ENCODE data around the gene WIPF3.

Gene WIPF3

GRCh38 chr7:29906200-29907022, 100.1 kb downstream of the WIPF3 start:
- Histone ChIP-seq H3K79me2 (ENCODE audit: insufficient read depth, low read length) (no peaks in the 10 kb centered on the region), H3K27me3 (ENCODE audit: insufficient read depth, low read length, poor library complexity, severe bottlenecking) (no peaks in the 10 kb centered on the region), H3K9ac (ENCODE audit: low read depth, low read length, poor library complexity, severe bottlenecking) (no peak overlapping the region), H3K4me3 (ENCODE audit: low read length, poor library complexity, severe bottlenecking) (no peak overlapping the region), H3K4me1 (ENCODE audit: insufficient read depth, low read length, poor library complexity, severe bottlenecking) (no peaks in the 10 kb centered on the region), H3F3A (ENCODE audit: low read depth) (no peaks in the 10 kb centered on the region), H3K4me2 (ENCODE audit: low read depth, low read length, poor library complexity, severe bottlenecking) (no peak overlapping the region), H3K36me3 (ENCODE audit: insufficient read depth, low read length) (no peaks in the 10 kb centered on the region), H3K9me2 (replicated peaks; ENCODE audit: low read depth, low read length) (no peaks in the 10 kb centered on the region), H4K20me1 (ENCODE audit: insufficient read depth, low read length, poor library complexity, severe bottlenecking) (no peaks in the 10 kb centered on the region), H3K9me3 (ENCODE audit: insufficient read depth, low read depth, low read length) (peaks cover 13% of the 10 kb centered on the region; the same call in 1 of the 2 replicates), H2AFZ (ENCODE audit: low read length) (no peak overlapping the region)
- TF ChIP-seq EZH2phosphoT487 (IDR thresholded peaks at IDR 0.05; ENCODE audit: borderline replicate concordance): no peak
- TF ChIP-seq CTCF (conservative IDR thresholded peaks at IDR 0.05; ENCODE audit: low read length): no peak

- Histone ChIP-seq H3K27me3 (ENCODE audit: insufficient read depth, low read length, poor library complexity, severe bottlenecking) (no peaks in the 10 kb centered on the region), H3K9me2 (replicated peaks; ENCODE audit: low read depth, low read length) (no peaks in the 10 kb centered on the region), H2AFZ (ENCODE audit: low read length) (no peak overlapping the region), H3K4me2 (ENCODE audit: low read depth, low read length, poor library complexity, severe bottlenecking) (no peak overlapping the region), H4K20me1 (ENCODE audit: insufficient read depth, low read length, poor library complexity, severe bottlenecking) (no peaks in the 10 kb centered on the region), H3F3A (ENCODE audit: low read depth) (no peaks in the 10 kb centered on the region), H3K4me1 (ENCODE audit: insufficient read depth, low read length, poor library complexity, severe bottlenecking) (no peaks in the 10 kb centered on the region), H3K9ac (ENCODE audit: low read depth, low read length, poor library complexity, severe bottlenecking) (no peak overlapping the region), H3K9me3 (ENCODE audit: insufficient read depth, low read depth, low read length) (no peaks in the 10 kb centered on the region), H3K4me3 (ENCODE audit: low read length, poor library complexity, severe bottlenecking) (no peak overlapping the region), H3K79me2 (ENCODE audit: insufficient read depth, low read length) (no peaks in the 10 kb centered on the region), H3K36me3 (ENCODE audit: insufficient read depth, low read length) (no peaks in the 10 kb centered on the region)
- TF ChIP-seq EZH2phosphoT487 (IDR thresholded peaks at IDR 0.05; ENCODE audit: borderline replicate concordance): no peak
- no peak for TF ChIP-seq CTCF (conservative IDR thresholded peaks at IDR 0.05; ENCODE audit: low read length)
Observed at GRCh38 chr7:29914180-29914579, 107.9 kb downstream of the WIPF3 start.

- H3K9me3 ChIP-seq (ENCODE audit: insufficient read depth, low read depth, low read length): no peaks in the 10 kb centered on the region
- TF ChIP-seq EZH2phosphoT487 (IDR thresholded peaks at IDR 0.05; ENCODE audit: borderline replicate concordance) (no peak), CTCF (conservative IDR thresholded peaks at IDR 0.05; ENCODE audit: low read length) (no peak)
Observed at GRCh38 chr7:29915481-29916215, 109.3 kb downstream of the WIPF3 start.

More at GRCh38 chr7:29915481-29916215, 109.3 kb downstream of the WIPF3 start:
- no peaks in the 10 kb centered on the region for H3K36me3 ChIP-seq (ENCODE audit: insufficient read depth, low read length)
- no peak overlapping the region for H2AFZ ChIP-seq (ENCODE audit: low read length)
- H4K20me1 ChIP-seq (ENCODE audit: insufficient read depth, low read length, poor library complexity, severe bottlenecking): no peaks in the 10 kb centered on the region
- no peak overlapping the region for H3K4me3 ChIP-seq (ENCODE audit: low read length, poor library complexity, severe bottlenecking)
- H3K27me3 ChIP-seq (ENCODE audit: insufficient read depth, low read length, poor library complexity, severe bottlenecking): no peaks in the 10 kb centered on the region
- no peak overlapping the region for H3K9ac ChIP-seq (ENCODE audit: low read depth, low read length, poor library complexity, severe bottlenecking)
- no peaks in the 10 kb centered on the region for H3K9me2 ChIP-seq (replicated peaks; ENCODE audit: low read depth, low read length)
- H3K4me2 ChIP-seq (ENCODE audit: low read depth, low read length, poor library complexity, severe bottlenecking): no peak overlapping the region
- no peaks in the 10 kb centered on the region for H3K4me1 ChIP-seq (ENCODE audit: insufficient read depth, low read length, poor library complexity, severe bottlenecking)
- no peaks in the 10 kb centered on the region for H3F3A ChIP-seq (ENCODE audit: low read depth)
- H3K79me2 ChIP-seq (ENCODE audit: insufficient read depth, low read length): no peaks in the 10 kb centered on the region

Measured in Loucy (cell line).